NCI-H69 (cell line): ENCODE measurements around the gene RUNX1.

Source experiments
- DNase-seq: peaks from one replicate; lab custom pipeline; 2025; lab: John Stamatoyannopoulos, UW

Gene RUNX1

GRCh38 chr21:34946385-34946840 is 102.7 kb downstream of the RUNX1 start:
- no peak for DNase-seq

GRCh38 chr21:34945288-34945687 is 103.8 kb downstream of the RUNX1 start:
- DNase-seq, result no peak

- no peak for DNase-seq
Observed at GRCh38 chr21:34944015-34944755, 104.9 kb downstream of the RUNX1 start.

- DNase-seq, result no peak
Observed at GRCh38 chr21:34942911-34943310, 106.2 kb downstream of the RUNX1 start.

GRCh38 chr21:34941162-34941561 is 107.9 kb downstream of the RUNX1 start:
- no peak for DNase-seq

- DNase-seq, result no peak
Observed at GRCh38 chr21:34939673-34940331, 109.3 kb downstream of the RUNX1 start.

GRCh38 chr21:34938089-34938764 is 110.9 kb downstream of the RUNX1 start:
- DNase-seq, result no peak

- no peak for DNase-seq
Observed at GRCh38 chr21:34936883-34937563, 112.1 kb downstream of the RUNX1 start.

- peak; percentile 33 for DNase-seq
Observed at GRCh38 chr21:34936371-34936789, 112.7 kb downstream of the RUNX1 start.

GRCh38 chr21:34935898-34936297 is 113.2 kb downstream of the RUNX1 start:
- DNase-seq, result no peak

GRCh38 chr21:34935452-34935851 is 113.7 kb downstream of the RUNX1 start:
- no peak for DNase-seq

- no peak for DNase-seq
Observed at GRCh38 chr21:34934350-34934749, 114.8 kb downstream of the RUNX1 start.

GRCh38 chr21:34933609-34934335 is 115.3 kb downstream of the RUNX1 start:
- DNase-seq, result no peak

- DNase-seq, result no peak
Observed at GRCh38 chr21:34932233-34932632, 116.9 kb downstream of the RUNX1 start.

- DNase-seq, result no peak
Observed at GRCh38 chr21:34930971-34931370, 118.1 kb downstream of the RUNX1 start.

- DNase-seq, result no peak
Observed at GRCh38 chr21:34928637-34929036, 120.5 kb downstream of the RUNX1 start.

- no peak for DNase-seq
Observed at GRCh38 chr21:34927992-34928391, 121.1 kb downstream of the RUNX1 start.

- DNase-seq, result no peak
Observed at GRCh38 chr21:34926803-34927467, 122.2 kb downstream of the RUNX1 start.

GRCh38 chr21:34925597-34925996 is 123.5 kb downstream of the RUNX1 start:
- DNase-seq, result no peak

- no peak for DNase-seq
Observed at GRCh38 chr21:34924771-34925419, 124.2 kb downstream of the RUNX1 start.

- DNase-seq, result no peak
Observed at GRCh38 chr21:34924194-34924593, 124.9 kb downstream of the RUNX1 start.
